ENCODE measurements around the gene FLNB.
"Not testable (repeated sequence)": the region's sequence is repeated elsewhere in the genome, so short reads cannot be mapped to it uniquely, and the experiment has no call there.

The FLNB gene

GRCh38 chr3:58048301-58048700 is 40.1 kb downstream of the FLNB start:
- H3K79me2 ChIP-seq (ENCODE audit: insufficient read depth, low read length), result no peaks in the 10 kb centered on the region
- H3K9me3 ChIP-seq (ENCODE audit: low read length), result no peaks in the 10 kb centered on the region
- no peak overlapping the region for H2AFZ ChIP-seq (ENCODE audit: low read length)
- H3K27ac ChIP-seq (ENCODE audit: low read depth, low read length, poor library complexity, severe bottlenecking), result no peak overlapping the region
- H3K36me3 ChIP-seq (ENCODE audit: insufficient read depth, low read length), result no peaks in the 10 kb centered on the region
- no peak overlapping the region for H3K4me3 ChIP-seq (ENCODE audit: low read depth, low read length, poor library complexity, severe bottlenecking)
- no peaks in the 10 kb centered on the region for H3F3A ChIP-seq (ENCODE audit: insufficient read depth, low read length)
- no peak for TF ChIP-seq CTCF (IDR thresholded peaks at IDR 0.05; ENCODE audit: low read length)
- TF ChIP-seq EZH2 (IDR thresholded peaks at IDR 0.05; ENCODE audit: borderline replicate concordance, low read length), result no peak
- H3K4me2 ChIP-seq (ENCODE audit: low read length), result no peak overlapping the region
- H3K4me1 ChIP-seq (ENCODE audit: insufficient read depth, low read length, severe bottlenecking), result no peaks in the 10 kb centered on the region
- H3K27me3 ChIP-seq (ENCODE audit: insufficient read depth, low read length), result no peaks in the 10 kb centered on the region
- H3K9ac ChIP-seq (ENCODE audit: low read length), result no peak overlapping the region
- no peaks in the 10 kb centered on the region for H3K9me2 ChIP-seq (ENCODE audit: low read depth, low read length)
- H4K20me1 ChIP-seq (ENCODE audit: insufficient read depth, low read length), result no peaks in the 10 kb centered on the region

- H3K36me3 ChIP-seq (ENCODE audit: insufficient read depth, low read length), result no peaks in the 10 kb centered on the region
- H3K9ac ChIP-seq (ENCODE audit: low read length), result no peak overlapping the region
- no peak overlapping the region for H3K27ac ChIP-seq (ENCODE audit: low read depth, low read length, poor library complexity, severe bottlenecking)
- no peaks in the 10 kb centered on the region for H3K9me2 ChIP-seq (ENCODE audit: low read depth, low read length)
- no peaks in the 10 kb centered on the region for H3F3A ChIP-seq (ENCODE audit: insufficient read depth, low read length)
- no peaks in the 10 kb centered on the region for H3K4me1 ChIP-seq (ENCODE audit: insufficient read depth, low read length, severe bottlenecking)
- H3K79me2 ChIP-seq (ENCODE audit: insufficient read depth, low read length), result no peaks in the 10 kb centered on the region
- H3K4me3 ChIP-seq (ENCODE audit: low read depth, low read length, poor library complexity, severe bottlenecking), result no peak overlapping the region
- H2AFZ ChIP-seq (ENCODE audit: low read length), result no peak overlapping the region
- no peaks in the 10 kb centered on the region for H3K27me3 ChIP-seq (ENCODE audit: insufficient read depth, low read length)
- H4K20me1 ChIP-seq (ENCODE audit: insufficient read depth, low read length), result no peaks in the 10 kb centered on the region
- no peaks in the 10 kb centered on the region for H3K9me3 ChIP-seq (ENCODE audit: low read length)
- TF ChIP-seq CTCF (IDR thresholded peaks at IDR 0.05; ENCODE audit: low read length), result no peak
- no peak for TF ChIP-seq EZH2 (IDR thresholded peaks at IDR 0.05; ENCODE audit: borderline replicate concordance, low read length)
- no peak overlapping the region for H3K4me2 ChIP-seq (ENCODE audit: low read length)
Measured at GRCh38 chr3:58049143-58049785, 41.0 kb downstream of the FLNB start.

GRCh38 chr3:58051196-58051595 is 43.0 kb downstream of the FLNB start:
- H3K27ac ChIP-seq (ENCODE audit: low read depth, low read length, poor library complexity, severe bottlenecking), result no peak overlapping the region
- no peaks in the 10 kb centered on the region for H3K9me2 ChIP-seq (ENCODE audit: low read depth, low read length)
- no peaks in the 10 kb centered on the region for H3K27me3 ChIP-seq (ENCODE audit: insufficient read depth, low read length)
- no peak overlapping the region for H2AFZ ChIP-seq (ENCODE audit: low read length)
- H3K36me3 ChIP-seq (ENCODE audit: insufficient read depth, low read length), result no peaks in the 10 kb centered on the region; the same call in 1 of the 2 replicates
- H3K79me2 ChIP-seq (ENCODE audit: insufficient read depth, low read length), result no peaks in the 10 kb centered on the region
- no peak overlapping the region for H3K4me3 ChIP-seq (ENCODE audit: low read depth, low read length, poor library complexity, severe bottlenecking)
- no peaks in the 10 kb centered on the region for H3K4me1 ChIP-seq (ENCODE audit: insufficient read depth, low read length, severe bottlenecking)
- no peak overlapping the region for H3K9ac ChIP-seq (ENCODE audit: low read length)
- H4K20me1 ChIP-seq (ENCODE audit: insufficient read depth, low read length), result no peaks in the 10 kb centered on the region
- no peak overlapping the region for H3K4me2 ChIP-seq (ENCODE audit: low read length)
- H3K9me3 ChIP-seq (ENCODE audit: low read length), result no peaks in the 10 kb centered on the region
- H3F3A ChIP-seq (ENCODE audit: insufficient read depth, low read length), result no peaks in the 10 kb centered on the region
- TF ChIP-seq EZH2 (IDR thresholded peaks at IDR 0.05; ENCODE audit: borderline replicate concordance, low read length) (no peak), CTCF (IDR thresholded peaks at IDR 0.05; ENCODE audit: low read length) (no peak)

GRCh38 chr3:58051658-58052261 is 43.5 kb downstream of the FLNB start:
- not testable (repeated sequence) for H3F3A ChIP-seq (ENCODE audit: insufficient read depth, low read length); H3K27me3 ChIP-seq (ENCODE audit: insufficient read depth, low read length); H3K79me2 ChIP-seq (ENCODE audit: insufficient read depth, low read length); H3K9me2 ChIP-seq (ENCODE audit: low read depth, low read length); H3K9me3 ChIP-seq (ENCODE audit: low read length); H2AFZ ChIP-seq (ENCODE audit: low read length); H3K4me1 ChIP-seq (ENCODE audit: insufficient read depth, low read length, severe bottlenecking); H4K20me1 ChIP-seq (ENCODE audit: insufficient read depth, low read length); H3K4me2 ChIP-seq (ENCODE audit: low read length); H3K36me3 ChIP-seq (ENCODE audit: insufficient read depth, low read length); H3K9ac ChIP-seq (ENCODE audit: low read length); H3K4me3 ChIP-seq (ENCODE audit: low read depth, low read length, poor library complexity, severe bottlenecking); H3K27ac ChIP-seq (ENCODE audit: low read depth, low read length, poor library complexity, severe bottlenecking)
